H1 (cell line): ENCODE results near the gene SH3D19.

Source experiments
- BRCA1 ChIP-seq: IDR thresholded peaks from 2 replicates; pipeline ENCODE4 v1.6.1; 2012; ENCODE audit warnings: low read depth, low read length, improper control_type of control experiment
- CBX5 ChIP-seq: fragments of 300-800, 300-1000 bp; sonication (generic); IDR thresholded peaks from 2 replicates; pipeline ENCODE4 v1.7.1; 2016; ENCODE audit warnings: antibody characterized with exemption, low read length, low read depth
- EGR1 ChIP-seq: IDR thresholded peaks from 2 replicates; pipeline ENCODE4 v1.6.1; 2011; ENCODE audit warnings: low read depth, low read length, borderline replicate concordance
- POLR2A ChIP-seq, 2 experiments: IDR thresholded peaks; 1 replicate in 1 of 2; 2 replicates in 1 of 2; pipeline ENCODE4 v1.6.1; 2011; ENCODE audit warnings: low read depth in 2 of 2, low read length in 2 of 2, mild to moderate bottlenecking in 2 of 2; ENCODE audit errors: control extremely low read depth in 1 of 2
- POLR2AphosphoS5 ChIP-seq: IDR thresholded peaks from 2 replicates; pipeline ENCODE4 v1.6.1; 2011; ENCODE audit warnings: low read depth, low read length
- SIX5 ChIP-seq: IDR thresholded peaks from 2 replicates; pipeline ENCODE4 v1.6.1; 2011; ENCODE audit warnings: mild to moderate bottlenecking, low read depth, low read length
- TF ChIP-seq, protein P1 (sequence below), 3 experiments: IDR thresholded peaks; 1 replicate in 2 of 3; 2 replicates in 1 of 3; pipeline versions ENCODE4 v1.5.1 to v1.6.1; 2011; ENCODE audit warnings: low read length in 3 of 3, mild to moderate bottlenecking in 3 of 3, inconsistent platforms in 2 of 3, low read depth in 1 of 3, moderate library complexity in 1 of 3; ENCODE audit not compliant: insufficient read depth in 1 of 3; ENCODE audit errors: control extremely low read depth in 1 of 3

DNA sequence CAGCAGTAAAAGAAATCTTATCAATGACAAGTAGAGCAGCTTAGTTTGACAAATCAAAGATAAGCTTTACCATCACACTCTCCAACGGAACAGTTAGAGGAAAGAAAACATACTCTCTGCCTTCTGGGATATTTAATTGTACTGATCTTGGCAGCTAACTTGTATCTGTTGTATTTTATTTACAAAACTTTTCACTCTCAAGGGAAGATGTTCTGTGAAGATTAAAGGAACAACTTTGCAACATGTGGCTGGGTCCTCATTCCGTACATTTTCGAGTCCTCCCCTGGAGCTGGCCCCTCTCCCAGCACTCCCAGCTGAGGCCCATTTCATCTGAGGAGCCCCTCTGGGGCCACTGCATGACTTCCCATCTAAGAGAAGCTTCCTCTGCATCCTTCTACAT is 151.5 kb downstream of the SH3D19 start:
- TF ChIP-seq, protein P1, sequence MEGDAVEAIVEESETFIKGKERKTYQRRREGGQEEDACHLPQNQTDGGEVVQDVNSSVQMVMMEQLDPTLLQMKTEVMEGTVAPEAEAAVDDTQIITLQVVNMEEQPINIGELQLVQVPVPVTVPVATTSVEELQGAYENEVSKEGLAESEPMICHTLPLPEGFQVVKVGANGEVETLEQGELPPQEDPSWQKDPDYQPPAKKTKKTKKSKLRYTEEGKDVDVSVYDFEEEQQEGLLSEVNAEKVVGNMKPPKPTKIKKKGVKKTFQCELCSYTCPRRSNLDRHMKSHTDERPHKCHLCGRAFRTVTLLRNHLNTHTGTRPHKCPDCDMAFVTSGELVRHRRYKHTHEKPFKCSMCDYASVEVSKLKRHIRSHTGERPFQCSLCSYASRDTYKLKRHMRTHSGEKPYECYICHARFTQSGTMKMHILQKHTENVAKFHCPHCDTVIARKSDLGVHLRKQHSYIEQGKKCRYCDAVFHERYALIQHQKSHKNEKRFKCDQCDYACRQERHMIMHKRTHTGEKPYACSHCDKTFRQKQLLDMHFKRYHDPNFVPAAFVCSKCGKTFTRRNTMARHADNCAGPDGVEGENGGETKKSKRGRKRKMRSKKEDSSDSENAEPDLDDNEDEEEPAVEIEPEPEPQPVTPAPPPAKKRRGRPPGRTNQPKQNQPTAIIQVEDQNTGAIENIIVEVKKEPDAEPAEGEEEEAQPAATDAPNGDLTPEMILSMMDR (IDR thresholded peaks at IDR 0.05; ENCODE audit: control extremely low read depth in 1 of 3, insufficient read depth in 1 of 3, low read depth in 1 of 3, low read length in 3 of 3): no peak
- TF ChIP-seq BRCA1: no peak
- TF ChIP-seq EGR1: no peak
- TF ChIP-seq POLR2A (IDR thresholded peaks at IDR 0.05; ENCODE audit: control extremely low read depth in 1 of 2, low read depth in 2 of 2, low read length in 2 of 2): no peak
- TF ChIP-seq POLR2AphosphoS5: no peak
- TF ChIP-seq CBX5: no peak
- TF ChIP-seq SIX5: no peak
